ENCODE measurements around the gene STBD1.

- TF ChIP-seq CTCF (IDR thresholded peaks at IDR 0.05) (no peak), POLR2A (IDR thresholded peaks at IDR 0.05) (no peak)
Measured at GRCh38 chr4:76354517-76355473, 48.3 kb downstream of the STBD1 start.

Measured in lower leg skin (tissue), 3 donors.